GM23248 (cell line): ENCODE measurements around the gene PHACTR4.
"Not testable (repeated sequence)": the region's sequence is repeated elsewhere in the genome, so short reads cannot be mapped to it uniquely, and the experiment has no call there.

Experiments used
- EZH2 ChIP-seq: fragments of 200-600 bp; sonication (generic); IDR thresholded peaks from 2 replicates; pipeline ENCODE4 v1.6.1; 2018; ENCODE audit warnings: antibody characterized with exemption, mild to moderate bottlenecking; ENCODE audit not compliant: insufficient read depth, poor library complexity, severe bottlenecking
- EZH2phosphoT487 ChIP-seq: fragments of 200-600 bp; sonication (generic); IDR thresholded peaks from 2 replicates; pipeline ENCODE4 v1.6.1; 2018; ENCODE audit warnings: antibody characterized with exemption, moderate library complexity, mild to moderate bottlenecking, low read depth; ENCODE audit not compliant: insufficient read depth

DNA sequence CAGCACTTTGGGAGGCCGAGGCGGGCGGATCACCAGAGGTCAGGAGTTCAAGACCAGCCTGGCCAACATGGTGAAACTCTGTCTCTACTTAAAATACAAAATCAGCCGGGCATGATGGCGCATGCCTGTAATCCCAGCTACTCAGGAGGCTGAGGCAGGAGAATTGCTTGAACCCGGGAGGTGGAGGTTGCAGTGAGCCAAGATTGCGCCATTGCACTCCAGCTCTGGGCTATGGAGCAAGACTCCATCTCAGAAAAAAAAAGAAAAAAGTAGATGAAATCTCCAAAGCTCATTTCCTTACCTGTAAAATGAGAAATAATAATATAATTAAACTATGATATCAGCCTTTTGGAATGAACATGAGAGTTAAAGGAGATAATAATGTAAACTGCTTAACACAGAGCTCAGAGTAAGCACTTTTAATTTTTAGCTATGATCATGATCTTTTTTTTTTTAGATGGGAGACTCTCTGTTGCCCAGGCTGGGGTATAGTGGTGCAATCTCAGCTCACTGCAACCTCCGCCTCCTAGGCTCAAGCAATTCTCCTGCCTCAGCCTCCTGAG is 16.2 kb upstream of the PHACTR4 start:
- TF ChIP-seq EZH2, EZH2phosphoT487: not testable (repeated sequence)
